Neural progenitor cell (in vitro differentiated cells): ENCODE data around the gene SUMF1.

Source experiments
- CTCF ChIP-seq: fragments of 200-600 bp; sonication (generic); IDR thresholded peaks from 2 replicates; pipeline ENCODE4 v1.5.1; 2017; ENCODE audit warnings: antibody characterized with exemption, mild to moderate bottlenecking
- EZH2 ChIP-seq: fragments of 200-600 bp; sonication (generic); IDR thresholded peaks from 2 replicates; pipeline ENCODE4 v1.6.1; 2017; ENCODE audit warnings: antibody characterized with exemption, mild to moderate bottlenecking, moderate library complexity
- EZH2phosphoT487 ChIP-seq: fragments of 200-600 bp; sonication (generic); IDR thresholded peaks from 2 replicates; pipeline ENCODE4 v1.6.1; 2017; ENCODE audit warnings: antibody characterized with exemption

DNA sequence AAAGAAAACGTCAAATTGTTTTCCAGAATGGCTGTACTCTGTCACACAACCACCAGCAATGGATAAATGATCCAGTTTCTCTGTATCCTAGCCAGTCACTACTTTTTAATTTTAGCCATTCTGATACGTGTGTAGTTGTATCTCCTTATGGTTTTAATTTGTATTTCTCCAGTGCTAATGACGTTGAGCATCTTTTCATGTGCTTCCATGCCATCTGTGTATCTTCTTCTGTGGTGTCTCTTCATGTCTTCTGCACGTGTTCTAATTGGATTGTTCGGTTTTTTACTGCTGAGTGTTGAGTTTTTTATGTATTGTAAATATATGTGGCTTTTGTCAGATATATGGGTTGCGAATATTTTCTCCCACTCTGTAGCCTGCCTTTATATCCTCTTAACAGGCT is 81.9 kb downstream of the SUMF1 start:
- TF ChIP-seq CTCF: no peak
- TF ChIP-seq EZH2: no peak
- no peak for TF ChIP-seq EZH2phosphoT487
